OCI-LY3 (cell line): ENCODE results near the gene USHBP1.

ENCODE experiments used
- EZH2phosphoT487 ChIP-seq: fragments of 200-600 bp; shearing (Covaris generic); IDR thresholded peaks from 2 replicates; pipeline ENCODE4 v1.6.1; 2018; ENCODE audit warnings: antibody characterized with exemption, mixed run types, low read depth
- TF ChIP-seq, protein P1 (sequence below): fragments of 200-600, 300-600 bp; sonication (generic); IDR thresholded peaks from 2 replicates; pipeline ENCODE4 v1.5.1; 2014; ENCODE audit warnings: antibody characterized with exemption, low read length, low read depth

DNA sequence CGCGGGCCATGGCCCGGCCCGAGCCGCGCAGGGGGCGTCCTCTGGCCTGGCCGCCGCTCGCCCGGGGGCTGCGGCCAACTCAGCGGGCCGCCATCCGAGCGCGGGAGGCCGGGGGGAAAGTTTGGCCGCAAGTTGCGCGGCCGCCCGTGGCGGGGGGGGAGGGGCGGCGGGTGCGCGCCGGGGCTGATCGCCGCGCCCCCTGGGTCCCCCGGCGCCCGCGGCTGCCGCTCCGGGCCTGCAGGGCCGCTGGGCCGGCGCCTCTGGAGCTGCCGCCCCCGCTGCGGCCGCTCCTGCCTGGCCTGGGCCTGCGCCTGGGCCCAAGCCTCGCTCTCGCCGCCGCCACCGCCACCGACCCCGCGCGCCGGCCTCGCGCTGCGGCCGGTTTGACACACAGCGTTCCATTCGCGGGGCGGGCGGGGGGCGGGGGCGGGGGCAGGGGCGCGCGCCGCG lies 19.0 kb downstream of the USHBP1 start, which contains the start of gene NR2F6:
- TF ChIP-seq, protein P1, sequence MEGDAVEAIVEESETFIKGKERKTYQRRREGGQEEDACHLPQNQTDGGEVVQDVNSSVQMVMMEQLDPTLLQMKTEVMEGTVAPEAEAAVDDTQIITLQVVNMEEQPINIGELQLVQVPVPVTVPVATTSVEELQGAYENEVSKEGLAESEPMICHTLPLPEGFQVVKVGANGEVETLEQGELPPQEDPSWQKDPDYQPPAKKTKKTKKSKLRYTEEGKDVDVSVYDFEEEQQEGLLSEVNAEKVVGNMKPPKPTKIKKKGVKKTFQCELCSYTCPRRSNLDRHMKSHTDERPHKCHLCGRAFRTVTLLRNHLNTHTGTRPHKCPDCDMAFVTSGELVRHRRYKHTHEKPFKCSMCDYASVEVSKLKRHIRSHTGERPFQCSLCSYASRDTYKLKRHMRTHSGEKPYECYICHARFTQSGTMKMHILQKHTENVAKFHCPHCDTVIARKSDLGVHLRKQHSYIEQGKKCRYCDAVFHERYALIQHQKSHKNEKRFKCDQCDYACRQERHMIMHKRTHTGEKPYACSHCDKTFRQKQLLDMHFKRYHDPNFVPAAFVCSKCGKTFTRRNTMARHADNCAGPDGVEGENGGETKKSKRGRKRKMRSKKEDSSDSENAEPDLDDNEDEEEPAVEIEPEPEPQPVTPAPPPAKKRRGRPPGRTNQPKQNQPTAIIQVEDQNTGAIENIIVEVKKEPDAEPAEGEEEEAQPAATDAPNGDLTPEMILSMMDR, result no peak
- no peak for TF ChIP-seq EZH2phosphoT487
